SK-N-SH (cell line): ENCODE results near the gene GMNN. TPM values are rescaled to one million over a fixed set of nuclear protein-coding genes. Genes with fewer than 3 reads are reported as not detected.

Source experiments
- CTCF ChIA-PET: fragments of 300-600, 350-600 bp; formaldehyde crosslinking; extraction: SDS; loops from one replicate; lab custom pipeline; 2021; lab: Yijun Ruan, JAX
- POLR2A ChIA-PET: fragments of 350-600 bp; sonication (Branson Sonifier 250); formaldehyde crosslinking; extraction: SDS; loops from one replicate; lab custom pipeline; 2020; ENCODE audit warnings: antibody characterized with exemption, inconsistent platforms; lab: Yijun Ruan, JAX
- DNase-seq: peaks from one replicate; pipeline ENCODE4 v3.0.0; 2012
- H2AFZ ChIP-seq: fragments of 200-600 bp; sonication (generic); 2 replicates; pipeline ENCODE4 v1.8.1; 2016; ENCODE audit warnings: antibody characterized with exemption, mild to moderate bottlenecking, low read depth
- H3F3A ChIP-seq: fragments of 200-600 bp; sonication (generic); replicated peaks from 2 replicates; pipeline ENCODE3; 2016; ENCODE audit warnings: antibody characterized with exemption, mild to moderate bottlenecking; ENCODE audit not compliant: insufficient read depth
- H3K27ac ChIP-seq, 2 experiments: fragments of 200-500 bp in 1 of 2; fragments of 200-600 bp in 1 of 2; sonication (Bioruptor generic) in 1 of 2; sonication (generic), shearing (Covaris generic) in 1 of 2; 2 replicates each; pipeline versions ENCODE4 v1.5.1 to v1.6.1; 2014 to 2016; ENCODE audit warnings: low read depth in 2 of 2, inconsistent platforms in 1 of 2, low read length in 1 of 2, mild to moderate bottlenecking in 1 of 2, mixed read lengths in 1 of 2
- H3K27me3 ChIP-seq: fragments of 200-600 bp; sonication (generic), shearing (Covaris generic); 2 replicates; pipeline ENCODE4 v1.6.1; 2016; ENCODE audit warnings: mixed run types; ENCODE audit not compliant: insufficient read depth
- H3K36me3 ChIP-seq, 2 experiments: fragments of 200-500 bp in 1 of 2; fragments of 200-600 bp in 1 of 2; sonication (Bioruptor generic) in 1 of 2; sonication (generic) in 1 of 2; replicated peaks in 1 of 2; 2 replicates each; pipeline versions ENCODE3 to v1.5.1; 2014 to 2016; ENCODE audit warnings: low read length in 1 of 2, mild to moderate bottlenecking in 1 of 2; ENCODE audit not compliant: insufficient read depth in 2 of 2, control insufficient read depth in 1 of 2
- H3K4me1 ChIP-seq, 2 experiments: fragments of 200-500 bp in 1 of 2; fragments of 200-600 bp in 1 of 2; sonication (Bioruptor generic) in 1 of 2; sonication (generic), shearing (Covaris generic) in 1 of 2; 2 replicates each; pipeline versions ENCODE4 v1.5.1 to v1.6.1; 2014 to 2016; ENCODE audit warnings: low read depth in 1 of 2, low read length in 1 of 2, mixed run types in 1 of 2; ENCODE audit not compliant: insufficient read depth in 2 of 2, control insufficient read depth in 1 of 2
- H3K4me2 ChIP-seq: fragments of 200-600 bp; sonication (generic), shearing (Covaris generic); 2 replicates; pipeline ENCODE4 v1.6.1; 2017; ENCODE audit warnings: mixed run types
- H3K4me3 ChIP-seq, 2 experiments: fragments of 200-500 bp in 1 of 2; fragments of 200-600 bp in 1 of 2; sonication (Bioruptor generic) in 1 of 2; sonication (generic), shearing (Covaris generic) in 1 of 2; 2 replicates each; pipeline versions ENCODE4 v1.5.1 to v1.8.1; 2014 to 2016; ENCODE audit warnings: low read depth in 2 of 2, inconsistent platforms in 1 of 2, low read length in 1 of 2, mild to moderate bottlenecking in 1 of 2, mixed read lengths in 1 of 2, moderate library complexity in 1 of 2
- H3K79me2 ChIP-seq: fragments of 200-600 bp; sonication (generic); 2 replicates; pipeline ENCODE4 v1.8.1; 2017; ENCODE audit warnings: mild to moderate bottlenecking; ENCODE audit not compliant: insufficient read depth
- H3K9ac ChIP-seq: fragments of 200-600 bp; sonication (generic); 2 replicates; pipeline ENCODE4 v1.6.1; 2017; ENCODE audit warnings: mixed run types
- H3K9me2 ChIP-seq: fragments of 200-600 bp; sonication (generic); 2 replicates; pipeline ENCODE4 v1.6.1; 2017; ENCODE audit warnings: mixed run types
- H3K9me3 ChIP-seq: fragments of 200-600 bp; sonication (generic); 2 replicates; pipeline ENCODE4 v1.6.1; 2017; ENCODE audit warnings: mixed run types, mild to moderate bottlenecking, moderate library complexity
- H4K20me1 ChIP-seq: fragments of 200-600 bp; sonication (generic); 2 replicates; pipeline ENCODE4 v1.6.1; 2017; ENCODE audit warnings: mild to moderate bottlenecking, mixed run types; ENCODE audit not compliant: insufficient read depth
- CHD2 ChIP-seq: fragments of 150-350 bp; IDR thresholded peaks from 2 replicates; pipeline ENCODE4 v1.6.1; 2018; ENCODE audit warnings: low read length; ENCODE audit not compliant: partially characterized antibody
- EZH2phosphoT487 ChIP-seq: fragments of 200-600 bp; sonication (generic); IDR thresholded peaks from 2 replicates; pipeline ENCODE4 v1.6.1; 2017; ENCODE audit warnings: low read depth, mixed run types, mild to moderate bottlenecking, antibody characterized with exemption, moderate library complexity, borderline replicate concordance
- FOXJ3 ChIP-seq: sonication (generic); formaldehyde crosslinking; IDR thresholded peaks from 2 replicates; pipeline ENCODE4 v1.5.1; 2020; ENCODE audit warnings: mild to moderate bottlenecking, missing genetic modification reagents
- FOXM1 ChIP-seq: IDR thresholded peaks from 2 replicates; pipeline ENCODE4 v1.4.0; 2012; ENCODE audit warnings: low read depth, mild to moderate bottlenecking
- MEF2A ChIP-seq: IDR thresholded peaks from 2 replicates; pipeline ENCODE4 v1.4.0; 2012; ENCODE audit warnings: low read depth, borderline replicate concordance
- NFIC ChIP-seq: IDR thresholded peaks from 2 replicates; pipeline ENCODE4 v1.4.0; 2012; ENCODE audit warnings: borderline replicate concordance
- NRF1 ChIP-seq: IDR thresholded peaks from 2 replicates; pipeline ENCODE4 v1.6.1; 2012; ENCODE audit warnings: low read depth, mild to moderate bottlenecking, low read length
- POLR2AphosphoS5 ChIP-seq: IDR thresholded peaks from 2 replicates; pipeline ENCODE4 v1.6.1; 2012; ENCODE audit warnings: low read depth, low read length
- RCOR1 ChIP-seq: fragments of 150-350 bp; IDR thresholded peaks from 2 replicates; pipeline ENCODE4 v1.6.1; 2017; ENCODE audit warnings: antibody characterized with exemption, low read length
- RFX5 ChIP-seq: IDR thresholded peaks from 2 replicates; pipeline ENCODE4 v1.6.1; 2012; ENCODE audit warnings: mild to moderate bottlenecking, improper control_type of control experiment, low read length
- YY1 ChIP-seq: IDR thresholded peaks from 2 replicates; pipeline ENCODE4 v1.4.0; 2012; ENCODE audit warnings: low read depth, mild to moderate bottlenecking
- WGBS: methylation state at CpG from one replicate; pipeline ENCODE4 v1.1.6; 2017; ENCODE audit warnings: low lambda C conversion rate; 5-methylcytosine and 5-hydroxymethylcytosine counted together
- polyA plus RNA-seq, 3 experiments: library from polyadenylated mRNA; depleted of rRNA; stranded (reverse); fragments of >200 nt; gene quantifications; 2 replicates each; pipeline ENCODE4 v1.2.3, GENCODE V29; 2012
- TF ChIP-seq, protein P1 (sequence below): IDR thresholded peaks from 2 replicates; pipeline ENCODE4 v1.6.1; 2012; ENCODE audit warnings: mild to moderate bottlenecking, low read depth, low read length, moderate library complexity

Gene GMNN
- polyA plus RNA-seq, 1 of the 3 experiments (the other 2 are of a cell fraction), result 16.8 TPM

DNA sequence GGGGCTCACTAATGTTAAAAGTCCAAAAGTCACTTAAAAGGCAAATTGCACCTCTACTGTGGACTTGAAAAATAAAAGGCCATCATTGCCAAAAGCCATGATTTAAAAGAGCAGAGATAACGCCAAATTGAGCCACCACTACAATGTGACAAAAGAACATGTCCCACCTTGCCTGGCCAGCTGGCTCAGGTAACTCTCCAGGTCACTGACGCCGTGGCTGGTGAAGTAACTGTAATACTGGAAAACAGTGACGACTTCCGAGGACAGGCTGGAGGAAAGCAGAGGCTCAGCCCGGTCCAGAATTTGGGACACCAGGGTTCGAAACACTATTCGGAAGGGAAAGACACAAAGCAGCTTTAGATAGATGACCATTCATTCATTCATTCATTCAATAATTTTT is 53.2 kb downstream of the GMNN start:
- H3K9me3 ChIP-seq, result no peaks in the 10 kb centered on the region
- CTCF ChIA-PET, result interaction anchor here (0.7 to 0.8 kb wide), 2 partner anchors 9 to 243 kb away, joined by 3 read pairs; no protein-coding TSS in a partner anchor
- H3K4me3 ChIP-seq, result no peak overlapping the region
- H3K27me3 ChIP-seq, result no peaks in the 10 kb centered on the region
- TF ChIP-seq FOXJ3 (CRISPR knock-in tag) (no peak), NRF1 (no peak)
- H3K27ac ChIP-seq, result no peak overlapping the region
- no peaks in the 10 kb centered on the region for H4K20me1 ChIP-seq
- no peaks in the 10 kb centered on the region for H3F3A ChIP-seq
- H3K36me3 ChIP-seq, result no peaks in the 10 kb centered on the region
- H3K9ac ChIP-seq, result no peak overlapping the region
- no peaks in the 10 kb centered on the region for H3K9me2 ChIP-seq
- no peak overlapping the region for H3K4me2 ChIP-seq
- H3K4me1 ChIP-seq, result peaks cover 5 to 12% of the 10 kb centered on the region in 2 experiments; a peak in 2 of 4 replicates
- 81% methylated on average over 8 of the region's 8 CpGs for WGBS
- no peak for DNase-seq
- POLR2A ChIA-PET, result no interaction called here
- H2AFZ ChIP-seq, result 0 out of 2 replicates have a peak overlapping the region, but pooled peaks have one; percentile 76
- no peaks in the 10 kb centered on the region for H3K79me2 ChIP-seq

DNA sequence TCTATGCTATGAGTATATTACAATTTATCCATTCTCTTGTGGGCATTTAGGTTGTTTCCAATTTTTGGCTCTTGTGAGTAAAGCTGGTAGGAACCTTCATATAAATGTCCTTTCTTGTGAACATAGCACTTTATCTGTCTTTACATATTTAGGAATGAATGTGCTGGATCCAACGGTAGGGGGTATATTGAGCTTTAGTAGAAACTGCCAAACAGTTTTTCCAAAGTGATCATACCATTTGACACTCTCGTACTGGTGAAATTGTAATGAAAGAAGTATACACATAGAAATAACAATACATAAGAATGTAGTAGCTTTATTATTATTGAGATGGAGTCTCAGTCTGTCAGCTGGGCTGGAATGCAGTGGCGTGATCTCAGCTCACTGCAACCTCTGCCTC is 54.9 kb downstream of the GMNN start:
- no peak overlapping the region for H2AFZ ChIP-seq
- H3K27me3 ChIP-seq, result no peaks in the 10 kb centered on the region
- peaks cover 5 to 12% of the 10 kb centered on the region in 2 experiments; a peak in 2 of 4 replicates for H3K4me1 ChIP-seq
- H3F3A ChIP-seq, result no peaks in the 10 kb centered on the region
- H4K20me1 ChIP-seq, result no peaks in the 10 kb centered on the region
- no peak for DNase-seq
- no peaks in the 10 kb centered on the region for H3K79me2 ChIP-seq
- no peaks in the 10 kb centered on the region for H3K9me3 ChIP-seq
- H3K4me2 ChIP-seq, result no peak overlapping the region
- H3K9ac ChIP-seq, result no peak overlapping the region
- no peak overlapping the region for H3K27ac ChIP-seq
- ChIA-PET CTCF (interaction anchor here (0.6 to 1.0 kb wide), 2 partner anchors 26 to 31 kb away, joined by 3 to 4 read pairs; partner anchors contain the start of gene ARMH2), POLR2A (no interaction called here)
- no peaks in the 10 kb centered on the region for H3K9me2 ChIP-seq
- H3K36me3 ChIP-seq, result no peaks in the 10 kb centered on the region
- WGBS, result 88% methylated on average over 3 of the region's 3 CpGs
- TF ChIP-seq CHD2 (no peak), YY1 (no peak), EZH2phosphoT487 (no peak), RFX5 (no peak), MEF2A (no peak), RCOR1 (no peak), POLR2AphosphoS5 (no peak), FOXM1 (no peak), NFIC (no peak)
- TF ChIP-seq, protein P1, sequence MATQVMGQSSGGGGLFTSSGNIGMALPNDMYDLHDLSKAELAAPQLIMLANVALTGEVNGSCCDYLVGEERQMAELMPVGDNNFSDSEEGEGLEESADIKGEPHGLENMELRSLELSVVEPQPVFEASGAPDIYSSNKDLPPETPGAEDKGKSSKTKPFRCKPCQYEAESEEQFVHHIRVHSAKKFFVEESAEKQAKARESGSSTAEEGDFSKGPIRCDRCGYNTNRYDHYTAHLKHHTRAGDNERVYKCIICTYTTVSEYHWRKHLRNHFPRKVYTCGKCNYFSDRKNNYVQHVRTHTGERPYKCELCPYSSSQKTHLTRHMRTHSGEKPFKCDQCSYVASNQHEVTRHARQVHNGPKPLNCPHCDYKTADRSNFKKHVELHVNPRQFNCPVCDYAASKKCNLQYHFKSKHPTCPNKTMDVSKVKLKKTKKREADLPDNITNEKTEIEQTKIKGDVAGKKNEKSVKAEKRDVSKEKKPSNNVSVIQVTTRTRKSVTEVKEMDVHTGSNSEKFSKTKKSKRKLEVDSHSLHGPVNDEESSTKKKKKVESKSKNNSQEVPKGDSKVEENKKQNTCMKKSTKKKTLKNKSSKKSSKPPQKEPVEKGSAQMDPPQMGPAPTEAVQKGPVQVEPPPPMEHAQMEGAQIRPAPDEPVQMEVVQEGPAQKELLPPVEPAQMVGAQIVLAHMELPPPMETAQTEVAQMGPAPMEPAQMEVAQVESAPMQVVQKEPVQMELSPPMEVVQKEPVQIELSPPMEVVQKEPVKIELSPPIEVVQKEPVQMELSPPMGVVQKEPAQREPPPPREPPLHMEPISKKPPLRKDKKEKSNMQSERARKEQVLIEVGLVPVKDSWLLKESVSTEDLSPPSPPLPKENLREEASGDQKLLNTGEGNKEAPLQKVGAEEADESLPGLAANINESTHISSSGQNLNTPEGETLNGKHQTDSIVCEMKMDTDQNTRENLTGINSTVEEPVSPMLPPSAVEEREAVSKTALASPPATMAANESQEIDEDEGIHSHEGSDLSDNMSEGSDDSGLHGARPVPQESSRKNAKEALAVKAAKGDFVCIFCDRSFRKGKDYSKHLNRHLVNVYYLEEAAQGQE, result no peak
- no peak overlapping the region for H3K4me3 ChIP-seq
